B cell (primary cell): ENCODE data around the gene AP1M2.

Experiments
- EZH2 ChIP-seq: IDR thresholded peaks from 2 replicates; pipeline ENCODE4 v1.6.1; 2012; ENCODE audit warnings: borderline replicate concordance, low read depth, mild to moderate bottlenecking, moderate library complexity, low read length; ENCODE audit not compliant: insufficient read depth, poor library complexity, severe bottlenecking
- TF ChIP-seq, protein P1 (sequence below): fragments of 200-600 bp; IDR thresholded peaks from one replicate; pipeline ENCODE4 v1.8.0; 2022; ENCODE audit warnings: antibody characterized with exemption, mild to moderate bottlenecking

DNA sequence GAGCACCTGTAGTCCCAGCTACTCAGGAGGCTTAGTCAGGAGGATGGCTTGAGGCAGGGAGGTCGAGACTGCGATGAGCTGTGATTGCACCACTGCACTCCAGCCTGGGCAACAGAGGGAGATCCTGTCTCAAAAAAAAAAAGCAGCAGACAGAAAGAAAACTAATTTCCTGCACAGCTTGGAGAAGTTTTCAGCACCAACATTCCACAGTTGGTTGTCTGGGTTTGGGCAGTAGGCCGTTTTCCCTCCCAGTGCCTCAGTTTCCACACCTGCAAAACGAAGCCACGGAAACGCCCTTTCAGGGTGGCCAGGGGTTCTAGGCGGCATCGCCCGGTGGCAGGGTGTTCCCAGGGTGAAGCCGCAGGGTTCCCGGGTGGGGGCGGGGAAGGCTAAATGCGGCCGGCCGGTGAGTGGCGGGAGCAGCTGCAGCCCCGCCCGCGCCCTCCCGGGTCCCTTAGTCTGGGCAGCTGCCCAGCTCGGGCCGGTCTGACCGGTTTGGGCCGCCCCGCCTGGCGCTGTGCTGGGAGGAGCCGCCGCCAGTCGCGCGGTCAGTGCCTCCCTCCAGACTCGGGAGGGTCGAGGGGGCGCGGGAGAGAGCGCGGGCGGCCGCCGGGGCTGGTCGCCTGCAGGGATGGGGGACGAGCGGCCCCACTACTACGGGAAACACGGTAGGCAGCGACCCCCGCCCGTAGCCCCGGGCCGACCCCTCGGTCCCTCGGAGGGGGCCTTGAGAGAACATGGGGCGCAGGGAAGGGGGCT lies 38.1 kb upstream of the AP1M2 start, which contains the start of gene SLC44A2:
- TF ChIP-seq, protein P1, sequence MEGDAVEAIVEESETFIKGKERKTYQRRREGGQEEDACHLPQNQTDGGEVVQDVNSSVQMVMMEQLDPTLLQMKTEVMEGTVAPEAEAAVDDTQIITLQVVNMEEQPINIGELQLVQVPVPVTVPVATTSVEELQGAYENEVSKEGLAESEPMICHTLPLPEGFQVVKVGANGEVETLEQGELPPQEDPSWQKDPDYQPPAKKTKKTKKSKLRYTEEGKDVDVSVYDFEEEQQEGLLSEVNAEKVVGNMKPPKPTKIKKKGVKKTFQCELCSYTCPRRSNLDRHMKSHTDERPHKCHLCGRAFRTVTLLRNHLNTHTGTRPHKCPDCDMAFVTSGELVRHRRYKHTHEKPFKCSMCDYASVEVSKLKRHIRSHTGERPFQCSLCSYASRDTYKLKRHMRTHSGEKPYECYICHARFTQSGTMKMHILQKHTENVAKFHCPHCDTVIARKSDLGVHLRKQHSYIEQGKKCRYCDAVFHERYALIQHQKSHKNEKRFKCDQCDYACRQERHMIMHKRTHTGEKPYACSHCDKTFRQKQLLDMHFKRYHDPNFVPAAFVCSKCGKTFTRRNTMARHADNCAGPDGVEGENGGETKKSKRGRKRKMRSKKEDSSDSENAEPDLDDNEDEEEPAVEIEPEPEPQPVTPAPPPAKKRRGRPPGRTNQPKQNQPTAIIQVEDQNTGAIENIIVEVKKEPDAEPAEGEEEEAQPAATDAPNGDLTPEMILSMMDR = no peak
- no peak for TF ChIP-seq EZH2
